Lower leg skin (tissue), 4 donors: ENCODE results near the gene RAB3D. TPM values are rescaled to one million over a fixed set of nuclear protein-coding genes. Genes with fewer than 3 reads are reported as not detected.
"Not testable (repeated sequence)": the region's sequence is repeated elsewhere in the genome, so short reads cannot be mapped to it uniquely, and the experiment has no call there.

Source experiments
- DNase-seq, 2 donors: peaks; one replicate each; pipeline ENCODE4 v3.0.0-alpha.2; 2019; ENCODE audit warnings: low spot score in 2 of 2
- H3K4me3 ChIP-seq: fragments of 200-600 bp; sonication (generic); 2 replicates; pipeline ENCODE4 v1.5.1; 2017; ENCODE audit warnings: mild to moderate bottlenecking, low read depth; ENCODE audit not compliant: poor library complexity, severe bottlenecking
- POLR2A ChIP-seq, 2 donors: fragments of 450-650 bp; IDR thresholded peaks; one replicate each; pipeline ENCODE4 v1.6.1; 2016 to 2017; ENCODE audit warnings: antibody characterized with exemption in 2 of 2, mild to moderate bottlenecking in 1 of 2, moderate library complexity in 1 of 2
- WGBS, 2 donors: methylation state at CpG; one replicate each; pipeline ENCODE4 v1.1.5; 2018; 5-methylcytosine and 5-hydroxymethylcytosine counted together
- intact Hi-C: fragments of 100-400 bp; cut with DNase I; formaldehyde crosslinking; loops from one replicate; pipeline ENCODE4 v1.15.0; 2023; ENCODE audit warnings: low total_unique reads
- total RNA-seq, 4 donors: library from RNA; depleted of rRNA; stranded (reverse); fragments of >200 nt; gene quantifications; one replicate each; pipeline ENCODE4 v1.1.0, GENCODE V29; 2016
- TF ChIP-seq, protein P1 (sequence below), 3 donors: fragments of 450-650 bp; IDR thresholded peaks; one replicate each; pipeline ENCODE4 v1.5.1; 2016; ENCODE audit warnings: antibody characterized with exemption in 3 of 3, mild to moderate bottlenecking in 3 of 3, moderate library complexity in 2 of 3

RAB3D gene
- total RNA-seq, 4 donors from 2014 or later: 88.6 to 107 (median 98.0) TPM

DNA sequence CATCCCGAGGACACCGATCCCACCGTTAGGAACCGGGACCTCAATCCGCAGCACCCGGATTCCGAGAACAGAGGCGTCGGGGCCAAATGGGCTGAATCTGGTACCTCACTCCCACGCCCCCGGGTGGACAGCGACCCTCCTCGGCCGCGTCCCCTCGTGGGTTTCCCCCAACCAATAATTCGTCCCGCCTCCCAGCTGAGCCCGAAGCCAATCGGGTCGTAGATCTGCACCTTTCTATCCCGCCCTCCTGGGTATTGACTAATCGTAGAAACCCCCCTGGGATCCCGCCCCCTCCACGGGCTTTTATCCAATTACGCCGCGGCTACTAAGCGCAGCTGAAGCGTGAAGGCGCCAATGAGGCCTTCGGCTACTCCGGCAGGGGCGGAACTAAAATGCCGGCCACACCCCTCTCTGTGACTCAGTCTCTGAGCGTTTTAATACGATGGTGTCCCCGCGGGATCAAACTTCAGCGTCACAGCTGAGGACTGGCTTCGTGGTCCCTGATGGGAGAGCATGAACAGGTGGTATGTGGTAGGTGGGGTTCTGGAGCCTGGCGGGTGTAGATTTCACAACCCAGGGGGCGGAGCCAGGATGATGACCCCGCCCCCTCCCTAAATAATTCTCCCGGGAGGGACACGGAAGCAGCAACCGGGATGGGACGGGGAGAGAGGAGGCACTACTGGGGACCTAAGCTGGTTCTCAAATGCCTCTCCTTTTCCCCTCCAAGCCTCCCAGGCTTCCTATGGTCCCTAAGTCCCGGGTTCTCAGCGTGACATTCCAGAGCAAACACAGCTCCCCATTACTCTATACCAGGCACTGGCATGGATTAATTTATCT lies 6.9 kb upstream of the RAB3D start, which contains the start of the genes CCDC159 and TMEM205:
CCDC159 (plus strand) TSS at position 416 of the 837 bp plus-strand sequence; CDS start at position 504, 88 bp downstream.
TMEM205 (minus strand) TSS at position 165 of the 837 bp plus-strand sequence. CDS start 649 bp downstream, outside the sequence.
- H3K4me3 ChIP-seq: peak within 1 kb of the TSS; percentile 52
- intact Hi-C loops: no loop called here
- WGBS, 2 donors: 0 to 1% methylated on average over 50 of the region's 50 CpGs
- TF ChIP-seq POLR2A (IDR thresholded peaks at IDR 0.05): no peak
- TF ChIP-seq, protein P1, sequence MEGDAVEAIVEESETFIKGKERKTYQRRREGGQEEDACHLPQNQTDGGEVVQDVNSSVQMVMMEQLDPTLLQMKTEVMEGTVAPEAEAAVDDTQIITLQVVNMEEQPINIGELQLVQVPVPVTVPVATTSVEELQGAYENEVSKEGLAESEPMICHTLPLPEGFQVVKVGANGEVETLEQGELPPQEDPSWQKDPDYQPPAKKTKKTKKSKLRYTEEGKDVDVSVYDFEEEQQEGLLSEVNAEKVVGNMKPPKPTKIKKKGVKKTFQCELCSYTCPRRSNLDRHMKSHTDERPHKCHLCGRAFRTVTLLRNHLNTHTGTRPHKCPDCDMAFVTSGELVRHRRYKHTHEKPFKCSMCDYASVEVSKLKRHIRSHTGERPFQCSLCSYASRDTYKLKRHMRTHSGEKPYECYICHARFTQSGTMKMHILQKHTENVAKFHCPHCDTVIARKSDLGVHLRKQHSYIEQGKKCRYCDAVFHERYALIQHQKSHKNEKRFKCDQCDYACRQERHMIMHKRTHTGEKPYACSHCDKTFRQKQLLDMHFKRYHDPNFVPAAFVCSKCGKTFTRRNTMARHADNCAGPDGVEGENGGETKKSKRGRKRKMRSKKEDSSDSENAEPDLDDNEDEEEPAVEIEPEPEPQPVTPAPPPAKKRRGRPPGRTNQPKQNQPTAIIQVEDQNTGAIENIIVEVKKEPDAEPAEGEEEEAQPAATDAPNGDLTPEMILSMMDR (IDR thresholded peaks at IDR 0.05): no peak
- peak; percentile 99 to 100 for DNase-seq

DNA sequence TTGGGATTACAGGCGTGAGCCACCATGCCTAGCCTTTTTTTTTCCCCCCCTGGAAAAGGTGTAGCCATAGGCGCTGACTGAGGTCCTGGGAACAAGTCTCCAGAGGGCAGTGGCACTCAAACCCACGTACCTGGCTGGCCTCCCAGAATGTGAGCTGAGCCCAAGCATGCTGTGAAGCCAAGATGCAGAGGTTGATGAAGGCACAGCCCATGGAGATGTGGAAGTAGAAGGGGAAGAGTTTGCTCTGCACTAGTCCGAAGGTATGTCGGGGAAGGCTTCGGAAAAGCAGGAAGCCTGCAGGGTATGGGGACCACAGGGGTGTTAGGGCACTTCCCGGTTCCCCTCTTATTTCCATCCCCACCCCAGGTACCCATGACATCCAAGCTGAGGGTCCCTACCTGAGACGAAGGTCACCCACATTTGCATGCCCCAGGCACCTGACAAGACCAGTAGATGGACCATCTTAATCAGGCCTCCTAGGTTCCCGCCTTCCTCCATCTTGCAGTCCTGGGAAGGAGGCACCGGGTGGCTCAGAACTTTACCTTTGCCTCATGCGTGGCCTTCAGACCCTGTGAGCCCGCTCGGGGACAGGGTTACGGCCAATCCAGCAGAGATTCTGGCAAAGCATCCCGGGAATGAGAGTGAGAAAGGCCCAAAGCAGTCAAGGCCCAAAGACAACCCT lies 5.8 kb upstream of the RAB3D start:
- no peak for TF ChIP-seq POLR2A (IDR thresholded peaks at IDR 0.05)
- TF ChIP-seq, protein P1 (IDR thresholded peaks at IDR 0.05): no peak
- intact Hi-C loops: no loop called here
- WGBS, 2 donors: 45 to 46% methylated on average over 15 of the region's 15 CpGs
- H3K4me3 ChIP-seq: no peak overlapping the region
- no peak for DNase-seq

DNA sequence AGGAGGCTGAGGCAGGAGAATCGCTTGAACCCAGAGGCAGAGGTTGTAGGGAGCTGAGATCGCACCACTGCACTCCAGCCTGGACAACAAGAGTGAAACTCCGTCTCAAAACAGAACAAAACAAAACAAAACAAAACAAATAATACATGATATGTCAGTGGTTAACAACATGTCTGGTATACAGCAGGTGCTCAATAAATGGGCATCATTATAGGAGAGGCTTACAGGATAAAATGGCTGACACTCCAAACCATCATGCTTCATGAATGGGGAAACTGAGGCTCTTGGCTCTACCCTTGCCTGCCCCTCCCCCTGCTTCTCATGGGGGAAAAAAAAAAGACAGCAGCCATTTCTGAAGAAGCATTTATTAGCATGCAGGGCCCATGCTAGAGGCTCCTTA lies 3.0 kb upstream of the RAB3D start:
- no peak for DNase-seq
- intact Hi-C loops: no loop called here
- no peak overlapping the region for H3K4me3 ChIP-seq
- 88 to 91% methylated on average over 3 of the region's 3 CpGs for WGBS, 2 donors
- no peak for TF ChIP-seq POLR2A (IDR thresholded peaks at IDR 0.05)

DNA sequence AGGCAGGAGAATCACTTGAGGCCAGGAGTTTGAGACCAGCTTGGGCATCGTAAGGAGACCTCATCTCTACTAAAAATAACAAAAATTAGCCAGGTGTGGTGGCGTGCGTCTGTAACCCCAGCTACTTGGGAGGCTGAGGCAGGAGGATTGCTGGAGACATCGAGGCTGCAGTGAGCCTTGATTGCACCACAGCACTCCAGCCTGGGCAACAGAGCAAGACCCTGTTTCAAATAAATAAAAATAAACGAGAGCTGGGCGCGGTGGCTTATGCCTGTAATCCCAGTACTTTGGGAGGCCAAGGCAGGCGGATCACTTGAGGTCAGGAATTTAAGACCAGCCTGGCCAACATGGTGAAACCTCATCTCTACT lies 626 bp upstream of the RAB3D start:
- DNase-seq, H3K4me3 ChIP-seq, intact Hi-C loops: not testable (repeated sequence)
- 81 to 82% methylated on average over 8 of the region's 8 CpGs for WGBS, 2 donors

DNA sequence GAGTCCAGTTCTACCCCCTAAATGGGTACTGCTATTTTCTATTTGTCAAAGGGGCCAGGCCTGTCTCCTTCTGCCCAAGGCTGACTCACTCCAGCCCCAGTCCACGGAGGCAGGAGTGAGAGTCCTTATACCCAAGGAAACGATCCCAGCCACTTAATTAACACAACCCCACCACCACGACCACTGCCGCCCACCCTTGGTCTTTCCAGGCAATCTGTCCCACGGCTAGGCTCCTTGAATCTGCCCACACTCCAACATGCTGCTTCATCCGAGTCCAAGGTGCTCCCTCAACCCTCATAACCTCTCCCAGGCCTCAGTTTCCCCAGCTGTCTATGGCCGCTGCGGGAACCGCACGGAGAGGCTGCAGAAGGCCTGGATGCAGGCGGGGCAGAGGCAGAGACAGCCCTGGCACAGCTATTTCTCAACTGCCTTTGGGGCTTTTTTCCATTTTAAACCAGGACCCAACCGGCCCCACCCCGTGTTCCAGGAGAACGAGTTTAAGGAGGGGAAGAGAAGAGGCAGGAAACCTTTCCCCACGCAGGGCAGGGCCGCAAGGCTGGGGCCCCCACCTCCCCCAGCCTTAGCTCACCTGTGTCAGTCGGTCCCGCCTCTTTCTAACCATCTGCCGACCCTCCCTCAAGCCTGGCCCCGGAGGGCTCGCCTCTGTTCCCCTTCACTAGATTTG lies 746 bp downstream of the RAB3D start:
- 10 to 14% methylated on average over 21 of the region's 21 CpGs for WGBS, 2 donors
- peak overlapping the region; percentile 84 for H3K4me3 ChIP-seq
- intact Hi-C loops: no loop called here
- no peak for DNase-seq
- TF ChIP-seq, protein P1 (IDR thresholded peaks at IDR 0.05): no peak
- no peak for TF ChIP-seq POLR2A (IDR thresholded peaks at IDR 0.05)

DNA sequence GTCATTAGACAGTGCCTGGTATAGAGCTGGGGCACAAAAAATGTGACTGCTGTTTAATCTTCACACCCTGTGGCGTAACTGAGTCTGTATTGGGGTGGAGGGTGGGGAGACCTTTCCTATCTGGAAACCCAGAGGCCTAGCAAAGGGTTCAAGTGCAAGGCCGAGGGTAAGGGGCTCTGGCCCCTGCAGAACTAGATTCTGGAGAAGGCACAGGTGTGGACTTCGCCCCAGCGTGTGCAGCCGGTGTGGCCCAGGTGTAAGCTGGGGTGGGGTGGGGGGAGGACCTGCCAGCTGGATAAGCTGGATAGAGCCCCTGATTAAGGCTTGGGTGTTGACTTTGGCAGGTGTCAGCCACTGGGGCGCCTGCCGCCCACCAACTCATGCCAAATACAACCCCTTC lies 1.3 kb downstream of the RAB3D start:
- no peak overlapping the region for H3K4me3 ChIP-seq
- TF ChIP-seq POLR2A (IDR thresholded peaks at IDR 0.05): no peak
- TF ChIP-seq, protein P1 (IDR thresholded peaks at IDR 0.05): no peak
- no peak for DNase-seq
- intact Hi-C loops: no loop called here
- 62% methylated on average over 7 of the region's 7 CpGs for WGBS, 2 donors
